Glomerular endothelial cell (primary cell): ENCODE data around the gene SMARCD1. TPM values are rescaled to one million over a fixed set of nuclear protein-coding genes. Genes with fewer than 3 reads are reported as not detected.
"Not testable (repeated sequence)": the region's sequence is repeated elsewhere in the genome, so short reads cannot be mapped to it uniquely, and the experiment has no call there.

ENCODE experiments used
- DNase-seq: peaks from one replicate; pipeline ENCODE4 v3.0.0-alpha.2; 2011; ENCODE audit warnings: low read depth, low spot score; ENCODE audit errors: extremely low read depth
- total RNA-seq: library from RNA; depleted of rRNA; stranded (reverse); fragments of >200 nt; gene quantifications from 2 replicates; pipeline ENCODE4 v1.2.3, GENCODE V29; 2015

Gene SMARCD1
- total RNA-seq, 1 donor from 2014 or later: 109 TPM

DNA sequence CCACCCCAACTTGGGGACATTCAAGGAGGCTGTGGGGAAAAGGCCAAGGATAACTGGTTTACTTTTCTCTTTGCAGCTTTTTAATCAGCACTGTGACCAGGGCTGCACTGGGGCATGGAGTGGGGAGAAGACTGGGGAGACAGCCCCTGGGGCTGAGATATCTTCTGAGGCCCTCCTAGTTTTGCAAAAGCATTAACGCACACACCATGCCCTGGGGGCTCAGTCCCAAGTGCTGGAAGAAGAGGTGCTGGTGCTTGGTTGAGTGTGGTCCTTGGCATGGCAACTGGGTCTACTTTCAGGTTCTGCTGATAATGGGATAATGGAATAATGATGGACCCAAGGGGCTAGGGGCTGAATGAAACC, 9.4 kb upstream of the SMARCD1 start:
- DNase-seq: no peak

DNA sequence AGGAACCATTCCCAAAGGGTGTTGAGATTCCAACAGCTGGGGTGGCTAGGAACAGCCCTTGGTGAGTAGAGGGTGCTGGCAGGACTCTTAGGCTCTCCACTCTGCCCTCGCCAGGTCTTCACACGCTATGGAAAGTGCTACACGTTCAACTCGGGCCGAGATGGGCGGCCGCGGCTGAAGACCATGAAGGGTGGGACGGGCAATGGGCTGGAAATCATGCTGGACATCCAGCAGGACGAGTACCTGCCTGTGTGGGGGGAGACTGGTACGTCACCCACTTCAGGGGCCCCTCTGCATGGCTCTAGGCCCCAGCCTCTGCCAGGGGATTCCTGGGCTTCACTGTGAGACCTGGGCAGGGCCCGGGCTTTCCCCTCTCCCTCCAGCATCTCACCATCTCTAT, 8.0 kb upstream of the SMARCD1 start:
- no peak for DNase-seq

DNA sequence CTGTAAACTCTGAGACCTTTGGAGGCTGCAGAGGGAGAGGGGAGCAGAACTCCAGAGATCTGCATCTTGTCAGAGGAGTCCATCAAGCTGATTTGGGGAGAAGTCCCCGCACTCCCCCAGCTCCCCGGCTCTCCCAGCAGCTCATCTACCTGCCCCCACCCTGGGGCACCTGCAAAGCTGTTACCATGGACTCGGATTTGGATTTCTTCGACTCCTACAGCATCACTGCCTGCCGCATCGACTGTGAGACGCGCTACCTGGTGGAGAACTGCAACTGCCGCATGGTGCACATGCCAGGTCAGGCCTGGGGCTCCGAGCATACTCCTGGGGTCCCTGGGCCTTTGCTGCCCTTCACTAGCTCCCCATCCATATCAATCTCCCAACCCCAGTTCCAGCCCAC, 6.9 kb upstream of the SMARCD1 start:
- no peak for DNase-seq

DNA sequence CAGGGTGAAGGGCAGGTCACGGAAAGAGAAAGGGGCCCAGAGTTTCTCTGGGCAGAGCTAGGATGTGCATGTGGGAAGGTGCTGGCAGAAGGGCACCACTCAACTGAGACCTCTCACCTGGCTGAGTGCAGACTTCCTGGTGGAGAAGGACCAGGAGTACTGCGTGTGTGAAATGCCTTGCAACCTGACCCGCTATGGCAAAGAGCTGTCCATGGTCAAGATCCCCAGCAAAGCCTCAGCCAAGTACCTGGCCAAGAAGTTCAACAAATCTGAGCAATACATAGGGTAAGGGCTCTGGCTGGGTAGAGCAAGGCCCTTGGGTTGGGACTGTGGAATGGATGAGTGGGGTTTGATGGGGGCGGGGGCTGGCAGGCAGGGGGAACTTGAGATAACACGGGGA, 5.4 kb upstream of the SMARCD1 start:
- DNase-seq: no peak

DNA sequence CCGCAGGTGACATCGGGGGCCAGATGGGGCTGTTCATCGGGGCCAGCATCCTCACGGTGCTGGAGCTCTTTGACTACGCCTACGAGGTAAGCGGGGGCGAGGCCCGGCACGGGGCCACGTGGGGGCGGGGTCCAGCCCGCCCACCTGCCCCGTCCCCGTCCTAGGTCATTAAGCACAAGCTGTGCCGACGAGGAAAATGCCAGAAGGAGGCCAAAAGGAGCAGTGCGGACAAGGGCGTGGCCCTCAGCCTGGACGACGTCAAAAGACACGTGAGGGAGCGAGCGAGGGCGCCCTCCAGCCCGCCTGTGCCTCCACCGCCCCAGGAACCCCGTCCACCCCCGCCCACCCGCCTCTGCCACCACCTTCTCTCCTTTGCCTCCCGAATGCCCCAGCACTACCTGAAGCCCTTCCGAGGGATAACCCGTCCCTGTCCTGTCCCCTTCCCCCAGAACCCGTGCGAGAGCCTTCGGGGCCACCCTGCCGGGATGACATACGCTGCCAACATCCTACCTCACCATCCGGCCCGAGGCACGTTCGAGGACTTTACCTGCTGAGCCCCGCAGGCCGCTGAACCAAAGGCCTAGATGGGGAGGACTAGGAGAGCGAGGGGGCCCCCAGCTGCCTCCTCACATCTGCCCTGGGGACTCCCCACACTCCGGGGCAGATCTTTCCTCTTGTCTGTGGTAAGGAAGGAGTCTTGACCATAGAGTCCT, 3.9 kb upstream of the SMARCD1 start:
- DNase-seq: no peak

DNA sequence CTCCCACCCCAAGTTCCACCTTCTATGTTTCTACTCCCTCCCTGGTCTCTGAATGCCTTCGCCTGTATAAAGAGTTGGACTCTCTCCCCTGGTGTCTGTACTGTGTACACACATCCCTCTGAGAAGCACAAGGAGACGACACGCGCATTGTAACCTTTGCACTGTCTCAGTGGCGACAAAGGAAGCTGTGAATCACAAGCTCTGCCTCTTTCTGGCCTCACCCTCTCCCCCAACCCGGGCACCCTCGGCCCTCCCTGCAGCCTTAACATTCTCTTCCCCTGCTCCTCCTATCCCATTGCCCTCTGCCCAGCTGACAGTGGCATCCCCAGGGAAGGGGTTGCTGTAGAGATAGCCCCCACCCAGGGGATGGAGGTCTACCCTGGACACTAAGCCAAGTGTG, 2.5 kb upstream of the SMARCD1 start:
- DNase-seq: no peak

DNA sequence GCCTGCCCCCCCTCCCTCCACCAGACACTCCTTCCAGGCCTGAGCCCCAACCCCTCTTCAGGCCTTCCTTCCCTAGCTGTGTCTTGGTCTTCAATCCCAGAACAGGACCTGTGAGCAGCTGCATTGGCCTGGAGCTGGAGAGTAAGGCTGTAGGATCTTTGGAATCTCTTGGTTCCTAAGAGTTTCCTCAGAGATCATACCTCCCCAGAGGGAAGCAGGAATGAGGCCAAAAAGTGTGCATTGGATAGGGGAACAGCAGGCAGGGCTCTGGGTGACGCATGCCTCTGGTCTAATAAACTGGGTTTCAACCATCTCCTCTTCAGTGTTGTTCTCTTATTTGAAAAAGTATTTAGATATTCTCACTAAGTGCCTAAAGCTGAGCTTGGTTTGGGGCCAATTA, 1.8 kb upstream of the SMARCD1 start:
- no peak for DNase-seq

DNA sequence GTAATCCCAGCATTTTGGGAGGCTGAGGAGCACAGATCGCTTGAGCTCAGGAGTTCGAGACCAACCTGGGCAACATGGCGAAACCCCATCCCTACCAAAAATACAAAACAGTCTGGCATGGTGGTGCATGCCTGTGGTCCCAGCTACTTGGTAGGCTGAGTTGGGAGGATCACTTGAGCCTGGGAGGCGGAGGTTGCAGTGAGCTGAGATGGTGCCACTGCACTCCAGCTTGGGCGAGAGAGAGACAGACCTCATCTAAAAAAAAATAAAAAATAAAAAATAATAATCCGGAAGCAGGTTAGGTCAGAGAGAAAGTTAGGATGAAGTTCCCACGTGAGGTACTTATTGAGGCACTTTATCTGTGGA, 750 bp upstream of the SMARCD1 start:
- not testable (repeated sequence) for DNase-seq

DNA sequence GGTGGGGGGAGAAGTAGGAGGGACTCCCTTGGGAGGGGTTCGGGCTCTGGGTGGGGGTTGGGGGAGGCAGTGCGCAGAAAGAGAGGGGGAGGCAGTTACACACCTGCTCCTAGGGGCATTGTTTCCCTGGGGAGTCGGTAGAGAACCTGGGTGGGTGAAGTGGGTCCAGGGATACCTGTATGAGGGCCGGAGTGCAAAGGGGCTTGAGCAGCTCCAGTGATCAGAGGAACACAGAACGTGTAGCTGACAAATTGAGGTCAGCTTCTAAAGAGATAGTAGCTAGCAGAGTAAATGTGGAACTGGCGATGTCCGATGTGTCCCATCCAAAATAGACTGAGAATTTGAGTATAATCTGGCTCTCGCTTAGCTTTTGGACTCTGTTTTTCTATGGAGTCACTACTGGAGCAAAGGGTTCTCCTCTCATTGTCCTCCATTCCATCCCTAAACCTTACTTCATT, 502 bp downstream of the SMARCD1 start:
- no peak for DNase-seq

DNA sequence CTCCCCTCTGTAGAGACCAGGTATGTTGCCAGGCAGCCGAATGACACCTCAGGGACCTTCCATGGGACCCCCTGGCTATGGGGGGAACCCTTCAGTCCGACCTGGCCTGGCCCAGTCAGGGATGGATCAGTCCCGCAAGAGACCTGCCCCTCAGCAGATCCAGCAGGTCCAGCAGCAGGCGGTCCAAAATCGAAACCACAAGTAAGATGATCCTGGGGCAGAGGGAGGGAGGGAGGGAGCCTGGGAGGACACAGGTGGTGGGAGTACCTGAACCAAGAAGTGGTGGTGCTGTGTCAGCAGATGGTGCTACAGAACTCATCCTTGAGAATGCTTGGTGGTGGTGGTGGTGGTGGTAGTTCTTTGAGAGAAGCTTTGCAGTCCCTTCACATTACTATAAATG, 1.0 kb downstream of the SMARCD1 start:
- no peak for DNase-seq

DNA sequence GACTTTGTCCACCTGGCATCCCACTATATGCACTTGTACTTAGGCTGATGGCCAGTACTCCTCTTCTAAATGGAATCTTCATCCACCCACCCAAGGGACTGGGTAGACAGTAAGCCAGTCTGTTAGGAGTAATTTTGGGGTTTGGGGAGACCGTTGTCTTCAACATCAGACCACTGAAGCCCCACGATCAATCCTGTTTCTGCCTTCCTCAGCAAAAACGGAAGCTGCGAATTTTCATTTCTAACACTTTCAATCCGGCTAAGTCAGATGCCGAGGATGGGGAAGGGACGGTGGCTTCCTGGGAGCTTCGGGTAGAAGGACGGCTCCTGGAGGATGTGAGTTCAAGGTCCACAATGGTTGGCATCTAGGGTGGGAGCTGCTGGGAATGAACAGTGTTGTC, 2.0 kb downstream of the SMARCD1 start:
- DNase-seq: no peak

DNA sequence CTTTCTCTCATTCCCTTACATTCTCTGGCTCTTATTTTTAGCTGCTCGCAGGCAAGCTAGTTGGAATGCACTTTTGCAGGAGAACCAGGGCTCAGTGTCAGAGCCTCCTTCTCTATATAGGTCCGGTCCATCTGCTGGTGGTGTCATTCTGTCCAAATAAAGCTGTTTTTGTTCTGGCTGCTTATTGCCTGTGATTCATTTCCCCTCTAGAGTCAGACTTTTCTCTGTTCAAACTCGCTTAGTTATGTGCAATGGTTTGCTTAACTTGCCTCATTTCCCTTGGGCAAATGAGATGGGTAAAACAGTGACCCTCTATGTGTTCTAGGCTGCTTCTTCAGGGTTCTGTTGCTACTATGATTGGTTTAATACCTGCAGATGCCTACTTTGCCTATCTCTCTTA, 2.9 kb downstream of the SMARCD1 start:
- DNase-seq: peak; percentile 64

DNA sequence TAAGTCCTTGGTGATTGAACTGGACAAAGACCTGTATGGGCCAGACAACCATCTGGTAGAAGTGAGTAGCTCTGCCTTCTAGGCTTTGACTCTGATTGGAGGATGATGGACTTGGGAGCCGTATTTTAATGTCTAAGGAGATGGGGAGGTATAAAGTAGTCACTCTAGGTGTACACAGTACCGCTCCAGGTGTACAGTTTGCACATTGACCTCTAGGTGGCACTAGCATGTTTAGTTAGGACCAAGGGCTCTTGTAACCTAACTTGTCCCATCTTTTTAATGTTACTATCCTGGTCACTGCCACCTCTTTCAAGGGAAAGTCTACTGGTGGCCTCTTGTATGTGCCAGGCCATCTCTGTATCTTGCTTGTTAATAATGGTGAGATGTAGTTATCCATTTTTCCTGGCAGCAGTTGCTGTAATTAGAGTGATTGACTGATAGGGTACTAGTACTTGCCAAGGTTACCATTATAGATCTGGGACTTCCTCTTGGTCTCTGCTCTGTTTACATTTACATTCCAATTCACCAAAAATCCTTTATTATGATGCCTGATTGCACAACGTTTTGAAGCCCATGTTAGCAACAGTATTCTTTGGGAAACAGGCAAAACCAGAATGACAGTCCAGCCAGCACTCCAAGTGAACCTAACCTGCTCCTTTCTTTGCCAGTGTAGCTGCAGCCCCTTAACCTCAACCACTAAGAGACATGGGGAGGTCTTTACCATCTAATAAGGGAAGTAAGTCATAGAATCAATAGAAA, 3.6 kb downstream of the SMARCD1 start:
- DNase-seq: no peak

DNA sequence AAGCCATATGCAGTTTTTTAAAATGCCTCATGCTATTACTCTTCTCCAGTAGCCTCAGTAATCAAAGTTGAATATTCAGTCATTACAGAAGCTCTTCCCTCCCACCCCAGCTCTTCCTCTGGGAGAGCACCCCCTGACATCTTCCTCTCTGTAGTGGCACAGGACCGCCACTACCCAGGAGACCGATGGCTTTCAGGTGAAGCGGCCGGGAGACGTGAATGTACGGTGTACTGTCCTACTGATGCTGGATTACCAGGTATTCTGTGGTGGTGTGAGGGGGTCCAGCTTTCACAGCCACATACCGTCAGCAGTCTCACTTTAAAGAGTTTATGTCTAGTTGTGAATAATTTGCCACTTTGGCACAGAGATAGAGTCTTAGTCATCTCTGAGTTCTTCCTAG, 4.6 kb downstream of the SMARCD1 start:
- no peak for DNase-seq

DNA sequence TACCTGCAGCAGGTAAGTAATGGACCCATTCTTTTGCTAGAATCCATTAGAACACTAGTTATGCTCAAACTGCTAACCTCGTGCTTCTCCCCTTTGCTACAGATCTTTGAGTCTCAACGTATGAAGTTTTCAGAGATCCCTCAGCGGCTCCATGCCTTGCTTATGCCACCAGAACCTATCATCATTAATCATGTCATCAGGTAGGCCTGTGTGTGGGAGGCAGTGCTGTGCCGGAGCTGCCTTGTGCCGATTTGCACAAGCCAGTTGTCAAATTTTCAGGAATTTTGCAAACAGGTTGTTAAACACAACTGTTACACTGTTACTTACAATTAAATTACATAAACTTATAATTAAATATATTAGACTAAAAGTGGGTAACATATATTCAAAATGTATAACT, 5.2 kb downstream of the SMARCD1 start:
- no peak for DNase-seq

DNA sequence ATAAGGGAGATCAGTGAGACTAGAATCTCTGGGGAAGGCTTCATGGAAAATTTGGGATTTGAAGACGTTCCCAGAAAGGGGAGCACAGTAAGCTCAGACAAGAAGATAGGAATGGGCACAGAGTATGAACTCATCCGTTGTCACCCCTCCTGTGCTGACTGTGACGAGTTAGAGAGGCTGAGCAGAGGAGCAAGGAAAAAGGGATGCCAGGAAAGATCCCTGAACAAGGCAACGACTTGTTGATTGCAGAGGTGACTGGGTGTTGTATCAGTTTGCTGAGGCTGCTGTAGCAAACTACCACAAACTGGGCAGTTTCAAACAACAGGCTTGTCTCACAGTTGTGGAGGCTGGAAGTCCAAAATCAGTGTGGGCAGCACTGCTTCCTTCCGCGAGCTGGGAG, 12.8 kb downstream of the SMARCD1 start:
- DNase-seq: no peak

DNA sequence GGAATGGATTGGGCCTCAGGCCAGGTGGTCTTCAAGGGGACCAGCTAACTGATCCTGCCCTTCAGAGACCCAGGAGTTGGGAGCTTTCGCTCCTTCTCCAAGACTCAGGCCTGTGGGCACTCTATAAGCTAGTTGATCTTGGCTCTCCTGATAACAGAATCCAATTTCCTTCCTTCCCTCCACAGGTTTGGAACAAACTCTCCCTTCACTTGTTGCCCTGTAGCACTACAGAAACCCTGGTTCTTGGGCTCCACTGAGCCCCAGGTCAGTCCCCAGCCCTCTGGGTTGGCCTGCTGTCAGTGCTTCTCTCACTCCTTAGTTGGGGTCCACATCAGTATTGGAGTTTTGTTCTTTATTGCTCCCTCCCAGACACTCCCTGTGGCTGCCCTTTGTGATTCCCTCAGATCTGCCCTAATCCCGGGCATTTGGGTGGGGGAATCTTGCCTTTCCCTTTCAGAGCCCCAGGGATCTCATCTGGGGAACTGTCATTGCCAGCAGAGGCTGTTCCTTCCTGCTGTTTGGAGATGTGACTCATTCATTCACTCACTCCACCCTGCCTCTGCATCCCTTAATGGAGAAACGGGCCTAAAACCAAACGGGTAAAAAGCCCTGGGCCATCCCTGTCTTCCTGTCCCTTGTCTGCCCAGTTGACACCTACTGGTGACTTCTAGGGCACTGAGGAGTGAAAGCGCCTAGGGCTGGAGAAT, 14.3 kb downstream of the SMARCD1 start:
- DNase-seq: no peak

DNA sequence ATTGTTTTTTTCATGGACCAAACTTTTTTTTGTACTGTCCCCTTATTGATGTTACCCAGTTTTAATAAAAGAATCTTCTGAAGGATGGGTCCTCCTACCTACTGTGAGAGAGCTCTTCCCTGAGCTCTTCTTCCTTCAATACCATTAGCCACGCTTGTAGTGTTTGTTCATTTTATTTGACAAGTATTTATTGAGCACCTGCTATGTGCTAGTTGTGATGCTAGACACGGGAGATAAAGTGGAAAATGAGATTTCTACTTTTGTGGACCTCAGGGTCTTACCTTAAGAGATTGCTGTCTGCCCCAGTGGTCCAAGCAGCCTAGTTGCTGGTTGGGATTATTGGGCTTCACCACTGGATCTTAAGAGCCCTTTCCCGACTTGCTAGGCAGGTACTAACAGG, 15.4 kb downstream of the SMARCD1 start:
- no peak for DNase-seq

DNA sequence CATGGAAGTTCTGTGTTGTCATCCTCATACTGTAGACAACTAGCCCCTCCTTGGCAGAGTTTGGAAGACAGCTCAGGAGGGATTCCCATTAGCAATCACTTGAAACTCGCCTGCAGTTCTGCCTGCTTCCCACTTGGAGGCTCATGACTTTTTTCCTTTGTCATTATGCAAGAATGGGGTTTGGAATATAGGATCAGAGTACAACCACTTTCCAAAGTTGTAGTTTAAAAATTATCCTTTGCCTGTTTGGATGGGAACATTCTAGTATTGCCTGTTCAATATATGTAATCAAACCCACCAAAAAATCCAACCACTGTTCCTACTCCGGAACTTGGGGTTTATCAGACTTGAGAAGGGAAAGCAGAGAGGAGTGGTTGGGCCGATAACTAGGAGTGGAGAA, 16.5 kb downstream of the SMARCD1 start:
- DNase-seq: no peak

DNA sequence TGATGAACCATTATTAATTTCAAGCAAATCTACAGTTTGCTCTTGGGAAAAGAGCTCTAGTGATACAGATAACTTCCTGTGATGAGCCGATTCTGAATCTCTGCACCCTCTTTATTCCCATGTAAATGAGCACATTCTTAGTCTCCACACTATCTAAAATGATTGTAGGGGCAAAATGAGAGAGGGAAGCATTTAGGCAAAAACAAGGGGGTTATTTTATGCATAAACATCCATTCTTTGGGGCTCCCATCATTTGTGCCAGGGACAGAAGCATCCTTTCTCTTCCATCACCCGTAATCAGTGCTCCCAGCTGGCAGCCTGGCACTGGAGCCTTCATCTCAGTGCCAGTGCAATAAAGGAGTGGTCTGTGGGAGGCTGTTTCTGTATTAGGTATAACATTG, 17.0 kb downstream of the SMARCD1 start:
- DNase-seq: no peak

DNA sequence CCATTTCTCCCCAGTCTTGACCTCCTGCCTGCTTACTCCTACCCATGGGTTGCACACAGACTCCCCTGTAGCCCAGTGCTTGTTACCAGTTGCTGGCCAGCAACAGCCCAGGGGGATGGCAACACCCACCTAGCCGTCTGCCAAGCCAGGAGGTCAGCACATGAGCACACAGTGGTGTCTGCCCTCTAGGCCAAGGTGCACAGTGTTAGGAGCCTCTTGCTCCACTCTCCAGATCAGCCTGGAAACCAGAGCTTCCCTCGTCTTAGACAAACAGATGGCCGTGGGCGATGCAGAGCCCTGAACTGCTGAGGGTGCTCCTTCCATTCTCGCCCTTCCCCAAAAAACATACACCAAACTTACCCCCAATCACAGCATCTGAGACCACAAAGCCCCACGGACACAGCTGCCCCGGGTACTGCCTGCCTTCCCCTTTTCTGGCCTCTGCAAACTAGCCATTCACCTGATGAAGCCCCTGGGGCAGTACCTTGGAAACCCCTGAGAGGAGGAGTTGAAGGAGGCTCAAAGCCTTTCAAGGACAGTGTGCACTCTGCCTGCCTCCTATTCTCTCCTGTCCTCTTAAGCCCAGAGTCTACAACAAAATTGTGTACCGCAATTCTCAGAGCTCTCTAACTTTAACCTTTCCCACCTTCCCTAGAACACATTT, 17.6 kb downstream of the SMARCD1 start:
- no peak for DNase-seq
